Kidney epithelial cell (primary cell): ENCODE data around the gene TMEM205. TPM values are rescaled to one million over a fixed set of nuclear protein-coding genes. Genes with fewer than 3 reads are reported as not detected.
A peak's percentile ranks its signal among the peaks of the same experiment; 100 is the strongest.
"Not testable (repeated sequence)": the region's sequence is repeated elsewhere in the genome, so short reads cannot be mapped to it uniquely, and the experiment has no call there.

ENCODE experiments used
- DNase-seq: peaks from one replicate; pipeline ENCODE4 v3.0.0-alpha.2; 2010; ENCODE audit warnings: low read depth
- H3K27me3 ChIP-seq: 2 replicates; pipeline ENCODE4 v1.6.0; 2011; ENCODE audit warnings: low read length; ENCODE audit not compliant: control insufficient read depth, insufficient read depth
- H3K36me3 ChIP-seq: 2 replicates; pipeline ENCODE4 v1.5.1; 2011; ENCODE audit warnings: low read length; ENCODE audit not compliant: control insufficient read depth, insufficient read depth
- H3K4me3 ChIP-seq: 2 replicates; pipeline ENCODE4 v1.5.1; 2011; ENCODE audit warnings: low read depth, mild to moderate bottlenecking, control low read depth, low read length
- CTCF ChIP-seq: IDR thresholded peaks from 2 replicates; pipeline ENCODE4 v1.5.1; 2011; ENCODE audit warnings: mild to moderate bottlenecking, moderate library complexity, low read length, control low read depth, inconsistent platforms; ENCODE audit not compliant: insufficient read depth, poor library complexity, severe bottlenecking
- total RNA-seq: library from RNA; depleted of rRNA; stranded (reverse); fragments of >200 nt; gene quantifications from 2 replicates; pipeline ENCODE4 v1.2.3, GENCODE V29; 2015

The TMEM205 gene
- total RNA-seq, 1 donor from 2014 or later, result 307 TPM

- no peak for TF ChIP-seq CTCF
- peaks cover 2% of the 10 kb centered on the region for H3K27me3 ChIP-seq
Observed at GRCh38 chr19:11359421-11359820, 13.4 kb upstream of the TMEM205 start.

GRCh38 chr19:11356676-11357550 is 10.8 kb upstream of the TMEM205 start:
- Histone ChIP-seq H3K36me3 (no peaks in the 10 kb centered on the region), H3K27me3 (peaks cover 2% of the 10 kb centered on the region), H3K4me3 (no peak overlapping the region)
- no peak for TF ChIP-seq CTCF
- DNase-seq, result no peak

More at GRCh38 chr19:11359421-11359820, 13.4 kb upstream of the TMEM205 start:
- Histone ChIP-seq H3K4me3 (no peak overlapping the region), H3K36me3 (no peaks in the 10 kb centered on the region)
- DNase-seq, result no peak

GRCh38 chr19:11356074-11356397 is 10.0 kb upstream of the TMEM205 start:
- TF ChIP-seq CTCF, result no peak
- Histone ChIP-seq H3K27me3 (peaks cover 6% of the 10 kb centered on the region), H3K4me3 (peak overlapping the region; percentile 56), H3K36me3 (no peaks in the 10 kb centered on the region)
- no peak for DNase-seq

GRCh38 chr19:11355160-11356073 is 9.3 kb upstream of the TMEM205 start, which contains the start of gene PLPPR2:
Gene PLPPR2, plus strand, starts transcription at chr19:11355432. Its CDS starts 2,242 bp downstream, at chr19:11357674.
- Histone ChIP-seq H3K4me3 (peak within 1 kb of the TSS; percentile 56), H3K27me3 (peaks cover 6% of the 10 kb centered on the region), H3K36me3 (no peaks in the 10 kb centered on the region)
- no peak for TF ChIP-seq CTCF
- DNase-seq, result no peak

- not testable (repeated sequence) for DNase-seq, H3K27me3 ChIP-seq, H3K36me3 ChIP-seq, H3K4me3 ChIP-seq
Observed at GRCh38 chr19:11354102-11354501, 8.0 kb upstream of the TMEM205 start.

- H3K36me3 ChIP-seq, result no peaks in the 10 kb centered on the region
- no peak for TF ChIP-seq CTCF
- H3K4me3 ChIP-seq, result no peak overlapping the region
- peaks cover 4% of the 10 kb centered on the region for H3K27me3 ChIP-seq
- DNase-seq, result no peak
Observed at GRCh38 chr19:11349171-11349570, 3.1 kb upstream of the TMEM205 start.
